Activated T-helper 1 cell treated with anti-CD3 and anti-CD28 coated beads, Interleukin-12 subunit alpha, Interleukin-12 subunit beta, Interleukin-2, Interleukin-4 antibody, amounts not matched to agents 30 ng/mL and 10 ng/mL and 1 ng/mL, durations not matched to agents 14 hours and 24 hours and 36 hours (primary cell): ENCODE data around the gene NFIB. TPM values are rescaled to one million over a fixed set of nuclear protein-coding genes. Genes with fewer than 3 reads are reported as not detected.

Experiments
- DNase-seq: peaks from one replicate; pipeline ENCODE4 v3.0.0; 2021; ENCODE audit warnings: low spot score
- H3K27ac Mint-ChIP-seq: one replicate; pipeline ENCODE4 v1.8.0; 2021; ENCODE audit warnings: mild to moderate bottlenecking, mixed read lengths
- H3K27me3 Mint-ChIP-seq: one replicate; pipeline ENCODE4 v1.8.0; 2022; ENCODE audit warnings: mild to moderate bottlenecking, moderate library complexity, mixed read lengths; ENCODE audit not compliant: insufficient read depth
- H3K36me3 Mint-ChIP-seq: one replicate; pipeline ENCODE4 v1.8.0; 2021; ENCODE audit warnings: low read depth, mixed read lengths
- H3K4me1 Mint-ChIP-seq: one replicate; pipeline ENCODE4 v1.8.0; 2021; ENCODE audit warnings: low read depth, mixed read lengths
- H3K4me3 Mint-ChIP-seq: one replicate; pipeline ENCODE4 v1.8.0; 2021; ENCODE audit warnings: mild to moderate bottlenecking, moderate library complexity, mixed read lengths
- H3K9me3 Mint-ChIP-seq: one replicate; pipeline ENCODE4 v1.8.0; 2021; ENCODE audit warnings: mixed read lengths
- intact Hi-C: fragments of 100-400 bp; cut with micrococcal nuclease; formaldehyde crosslinking; loops from one replicate; pipeline ENCODE4 v1.15.1; 2024
- total RNA-seq: library from RNA; stranded (reverse); gene quantifications from 2 replicates; pipeline ENCODE4 v1.2.3, GENCODE V29; 2022

The NFIB gene
- total RNA-seq, 1 donor from 2014 or later: not detected

- Mint-ChIP-seq H3K27ac (peak overlapping the region; percentile 19), H3K4me1 (peaks cover 7% of the 10 kb centered on the region), H3K27me3 (peaks cover 53% of the 10 kb centered on the region), H3K9me3 (no peaks in the 10 kb centered on the region), H3K4me3 (no peak overlapping the region), H3K36me3 (no peaks in the 10 kb centered on the region)
- intact Hi-C loops: loop anchor here (2.0 to 5.0 kb wide), 3 partner anchors 27 to 997 kb away; no protein-coding TSS in a partner anchor
- no peak for DNase-seq
Measured at GRCh38 chr9:14349447-14350348, 35.8 kb upstream of the NFIB start.

GRCh38 chr9:14349146-14349446 lies 35.2 kb upstream of the NFIB start:
- Mint-ChIP-seq H3K4me1 (peaks cover 7% of the 10 kb centered on the region), H3K27me3 (peaks cover 53% of the 10 kb centered on the region), H3K36me3 (no peaks in the 10 kb centered on the region), H3K4me3 (no peak overlapping the region), H3K27ac (peak overlapping the region; percentile 34), H3K9me3 (no peaks in the 10 kb centered on the region)
- intact Hi-C loops: loop anchor here (2.0 kb wide), 1 partner anchor 26 kb away; no protein-coding TSS in a partner anchor
- DNase-seq: no peak

- Mint-ChIP-seq H3K27ac (peak overlapping the region; percentile 63), H3K4me1 (peaks cover 5% of the 10 kb centered on the region), H3K27me3 (peaks cover 53% of the 10 kb centered on the region), H3K4me3 (no peak overlapping the region), H3K9me3 (no peaks in the 10 kb centered on the region), H3K36me3 (no peaks in the 10 kb centered on the region)
- no peak for DNase-seq
- intact Hi-C loops: loop anchor here (1.0 to 2.0 kb wide), 2 partner anchors 26 to 36 kb away; no protein-coding TSS in a partner anchor
Measured at GRCh38 chr9:14348373-14349145, 34.6 kb upstream of the NFIB start.

GRCh38 chr9:14348123-14348372 lies 34.1 kb upstream of the NFIB start:
- intact Hi-C loops: loop anchor here (1.0 to 2.0 kb wide), 2 partner anchors 25 to 36 kb away; no protein-coding TSS in a partner anchor
- Mint-ChIP-seq H3K4me1 (peaks cover under 1% of the 10 kb centered on the region), H3K27me3 (peaks cover 53% of the 10 kb centered on the region), H3K4me3 (no peak overlapping the region), H3K9me3 (no peaks in the 10 kb centered on the region), H3K36me3 (no peaks in the 10 kb centered on the region), H3K27ac (peak overlapping the region; percentile 63)
- no peak for DNase-seq

GRCh38 chr9:14347406-14348122 lies 33.6 kb upstream of the NFIB start:
- Mint-ChIP-seq H3K4me1 (no peaks in the 10 kb centered on the region), H3K27me3 (peaks cover 49% of the 10 kb centered on the region), H3K4me3 (no peak overlapping the region), H3K9me3 (no peaks in the 10 kb centered on the region), H3K36me3 (no peaks in the 10 kb centered on the region), H3K27ac (no peak overlapping the region)
- intact Hi-C loops: loop anchor here (1.0 to 2.0 kb wide), 2 partner anchors 25 to 35 kb away; no protein-coding TSS in a partner anchor
- DNase-seq: no peak

- Mint-ChIP-seq H3K36me3 (no peaks in the 10 kb centered on the region), H3K27ac (no peak overlapping the region), H3K4me1 (no peaks in the 10 kb centered on the region), H3K9me3 (no peaks in the 10 kb centered on the region), H3K27me3 (peaks cover 49% of the 10 kb centered on the region), H3K4me3 (no peak overlapping the region)
- intact Hi-C loops: no loop called here
- DNase-seq: no peak
Measured at GRCh38 chr9:14346811-14347405, 33.0 kb upstream of the NFIB start.

- no peak overlapping the region for H3K4me3 Mint-ChIP-seq
- DNase-seq: no peak
- no peaks in the 10 kb centered on the region for H3K36me3 Mint-ChIP-seq
- H3K9me3 Mint-ChIP-seq: no peaks in the 10 kb centered on the region
- H3K27ac Mint-ChIP-seq: no peak overlapping the region
- intact Hi-C loops: no loop called here
- H3K27me3 Mint-ChIP-seq: peaks cover 52% of the 10 kb centered on the region
- no peaks in the 10 kb centered on the region for H3K4me1 Mint-ChIP-seq
Measured at GRCh38 chr9:14346231-14346791, 32.4 kb upstream of the NFIB start.

- Mint-ChIP-seq H3K4me1 (no peaks in the 10 kb centered on the region), H3K27me3 (peaks cover 48% of the 10 kb centered on the region), H3K4me3 (no peak overlapping the region), H3K36me3 (no peaks in the 10 kb centered on the region), H3K27ac (no peak overlapping the region), H3K9me3 (no peaks in the 10 kb centered on the region)
- intact Hi-C loops: no loop called here
- no peak for DNase-seq
Measured at GRCh38 chr9:14345354-14346230, 31.7 kb upstream of the NFIB start.

GRCh38 chr9:14344941-14345353 lies 31.0 kb upstream of the NFIB start:
- intact Hi-C loops: no loop called here
- no peak for DNase-seq
- Mint-ChIP-seq H3K4me3 (no peak overlapping the region), H3K4me1 (no peaks in the 10 kb centered on the region), H3K27me3 (peaks cover 43% of the 10 kb centered on the region), H3K27ac (no peak overlapping the region), H3K36me3 (no peaks in the 10 kb centered on the region), H3K9me3 (no peaks in the 10 kb centered on the region)

GRCh38 chr9:14344053-14344524 lies 30.1 kb upstream of the NFIB start:
- DNase-seq: no peak
- no peaks in the 10 kb centered on the region for H3K4me1 Mint-ChIP-seq
- H3K9me3 Mint-ChIP-seq: no peaks in the 10 kb centered on the region
- no peak overlapping the region for H3K27ac Mint-ChIP-seq
- peaks cover 36% of the 10 kb centered on the region for H3K27me3 Mint-ChIP-seq
- intact Hi-C loops: no loop called here
- no peaks in the 10 kb centered on the region for H3K36me3 Mint-ChIP-seq
- H3K4me3 Mint-ChIP-seq: no peak overlapping the region

- H3K9me3 Mint-ChIP-seq: no peaks in the 10 kb centered on the region
- no peak for DNase-seq
- intact Hi-C loops: no loop called here
- no peak overlapping the region for H3K27ac Mint-ChIP-seq
- H3K36me3 Mint-ChIP-seq: no peaks in the 10 kb centered on the region
- peaks cover 29% of the 10 kb centered on the region for H3K27me3 Mint-ChIP-seq
- H3K4me3 Mint-ChIP-seq: no peak overlapping the region
- H3K4me1 Mint-ChIP-seq: no peaks in the 10 kb centered on the region
Measured at GRCh38 chr9:14343261-14344031, 29.5 kb upstream of the NFIB start.
